ENCODE data around the gene PIEZO1. TPM values are rescaled to one million over a fixed set of nuclear protein-coding genes. Genes with fewer than 3 reads are reported as not detected.

The PIEZO1 gene
- total RNA-seq, 1 experiment from 2014 or later = 88.5 TPM

DNA sequence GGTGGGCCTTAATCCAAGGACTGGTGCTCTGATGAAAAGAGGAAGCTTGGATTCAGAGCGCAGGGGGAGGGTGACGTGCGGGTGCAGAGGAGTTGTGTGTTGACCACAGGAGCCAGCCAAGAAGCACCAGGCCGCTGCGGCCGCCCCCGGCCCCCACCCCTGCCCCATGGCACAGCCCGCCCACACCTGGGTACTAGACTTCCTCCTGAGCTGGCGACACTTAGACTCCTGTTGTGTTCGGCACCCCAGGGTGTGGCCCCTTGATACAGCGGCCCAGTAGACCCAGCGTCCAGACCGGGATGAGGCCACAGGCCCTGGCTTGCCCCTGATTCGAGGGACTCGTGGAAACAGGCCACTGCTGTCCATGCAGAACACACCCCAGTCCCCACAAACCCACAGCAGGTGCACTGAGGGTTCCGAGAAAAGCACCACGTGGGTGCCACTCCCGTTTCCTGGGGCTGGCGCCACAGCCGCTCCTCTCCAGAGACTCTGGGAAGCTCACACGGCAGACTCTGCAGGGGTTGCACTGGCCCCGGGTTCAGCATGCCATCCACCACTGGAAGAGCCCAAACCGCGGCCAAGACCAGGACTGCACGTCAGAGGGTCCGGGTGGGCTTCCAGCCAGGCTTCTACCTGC is 93.0 kb downstream of the PIEZO1 start:
- DNase-seq = no peak
- H3K27me3 ChIP-seq = no peaks in the 10 kb centered on the region
- no peaks in the 10 kb centered on the region for H3K9me3 ChIP-seq
- H3K36me3 ChIP-seq = no peaks in the 10 kb centered on the region
- no peak overlapping the region for H3K4me3 ChIP-seq

DNA sequence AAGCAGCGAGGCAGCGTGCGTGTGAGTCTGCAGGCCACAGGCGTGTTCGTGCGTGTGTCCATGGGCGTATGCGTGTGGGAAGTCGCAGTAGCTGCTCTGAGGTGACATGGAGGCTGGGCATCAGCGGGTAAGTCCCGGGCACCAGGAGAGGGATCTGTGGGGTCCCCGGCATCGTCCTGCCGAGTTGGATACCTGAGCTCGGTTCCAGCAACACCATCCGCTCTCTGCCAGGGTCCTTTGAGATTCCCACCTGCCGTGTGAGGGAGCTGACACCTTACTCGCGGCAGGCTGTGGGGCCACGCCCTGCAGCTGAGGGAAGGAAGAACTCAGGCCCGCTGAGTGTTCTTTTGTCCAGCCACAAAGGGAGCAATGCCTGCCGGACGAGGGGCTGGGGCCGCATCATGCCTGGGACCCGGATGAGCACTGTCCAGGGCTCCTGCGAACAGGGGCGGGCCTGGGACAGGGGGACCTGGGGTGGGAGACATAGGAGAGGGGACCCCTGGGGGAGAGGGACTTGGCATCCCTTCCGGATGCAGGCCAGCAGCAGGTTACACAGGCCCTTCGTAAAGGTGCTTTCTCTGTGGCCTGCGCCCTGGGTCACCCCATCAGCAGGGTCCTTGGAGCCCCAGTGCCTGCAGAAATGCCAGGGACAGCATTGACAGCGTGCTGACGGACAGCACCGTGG is 93.7 kb downstream of the PIEZO1 start:
- Histone ChIP-seq H3K27me3 (no peaks in the 10 kb centered on the region), H3K9me3 (no peaks in the 10 kb centered on the region), H3K4me3 (no peak overlapping the region), H3K36me3 (no peaks in the 10 kb centered on the region)
- DNase-seq = no peak

DNA sequence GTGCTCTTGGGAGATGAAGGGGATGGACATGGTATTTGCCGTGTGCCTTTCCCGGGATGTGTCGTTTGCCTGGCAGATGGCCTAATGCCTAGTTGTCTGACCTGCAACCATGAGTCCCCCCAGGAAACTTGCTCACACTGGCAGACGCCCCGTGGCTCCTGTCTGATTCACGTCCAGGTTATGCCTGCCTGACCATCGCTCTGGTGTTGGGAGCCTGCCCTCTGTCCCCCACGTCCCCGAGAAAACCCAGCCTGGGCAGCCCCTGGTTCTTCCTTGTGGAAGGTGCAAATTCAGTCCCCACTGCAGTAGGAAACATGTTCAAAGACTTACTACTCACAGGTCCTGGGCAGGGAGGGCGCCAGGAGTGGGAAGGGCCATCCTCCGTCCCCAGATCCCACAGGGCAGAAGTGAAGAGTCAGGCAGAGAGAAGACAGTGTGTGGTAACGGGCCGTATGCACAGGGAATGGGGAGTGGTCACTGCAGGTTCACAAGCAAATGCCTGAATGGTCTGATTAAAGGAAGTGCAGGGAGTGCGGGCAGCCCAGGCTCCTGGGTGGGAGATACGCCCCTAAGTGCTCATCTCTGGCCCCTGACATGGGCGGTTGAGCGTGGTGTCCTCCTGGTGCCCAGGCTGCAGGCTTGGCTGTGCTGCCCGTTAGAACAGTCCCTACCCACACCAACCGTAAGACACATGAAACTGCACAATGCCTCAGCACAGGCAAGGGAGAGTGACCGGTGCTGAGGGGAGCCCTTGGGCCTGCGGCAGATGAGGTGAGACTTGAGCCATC is 94.5 kb downstream of the PIEZO1 start:
- Histone ChIP-seq H3K4me3 (no peak overlapping the region), H3K27me3 (no peaks in the 10 kb centered on the region), H3K36me3 (no peaks in the 10 kb centered on the region), H3K9me3 (no peaks in the 10 kb centered on the region)
- DNase-seq = no peak

DNA sequence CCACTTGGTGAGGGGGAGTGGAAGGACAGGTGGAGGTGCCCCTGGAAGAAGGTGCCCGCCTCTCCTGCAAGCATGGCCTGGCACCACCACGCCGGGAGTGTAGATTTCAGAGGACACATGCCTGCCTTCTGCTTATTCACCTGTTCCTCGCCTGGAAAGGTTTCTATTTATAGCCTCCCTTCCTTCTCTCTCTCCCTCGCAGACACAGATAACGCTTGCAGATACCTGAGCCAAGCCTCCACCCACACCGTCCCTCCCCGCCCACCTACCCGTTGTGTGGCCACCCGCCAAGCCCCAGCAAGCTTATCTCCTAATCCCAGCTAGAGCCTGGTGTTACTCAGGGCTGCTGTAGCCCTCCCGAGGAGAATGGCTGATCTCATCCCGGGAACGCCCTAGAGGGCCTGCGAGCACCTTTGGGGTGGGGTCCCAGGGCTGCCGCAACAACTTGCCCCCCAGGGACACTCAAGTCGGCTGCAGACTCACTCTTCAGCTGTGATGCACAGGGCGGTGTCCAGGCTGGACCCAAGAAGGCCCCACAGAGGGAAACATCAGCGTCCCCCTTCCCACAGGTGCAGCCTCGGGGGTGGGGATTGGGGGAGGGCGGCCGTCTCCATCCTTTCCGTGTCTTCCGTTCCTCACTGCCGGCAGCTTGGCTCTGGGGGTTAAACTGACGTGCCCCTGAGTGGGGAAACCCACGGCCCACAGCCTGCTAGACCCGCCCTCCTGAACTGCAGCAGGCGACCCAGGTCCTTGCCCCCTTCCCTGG is 96.8 kb downstream of the PIEZO1 start:
- no peaks in the 10 kb centered on the region for H3K27me3 ChIP-seq
- H3K36me3 ChIP-seq = no peaks in the 10 kb centered on the region
- DNase-seq = no peak
- no peaks in the 10 kb centered on the region for H3K9me3 ChIP-seq
- H3K4me3 ChIP-seq = no peak overlapping the region

DNA sequence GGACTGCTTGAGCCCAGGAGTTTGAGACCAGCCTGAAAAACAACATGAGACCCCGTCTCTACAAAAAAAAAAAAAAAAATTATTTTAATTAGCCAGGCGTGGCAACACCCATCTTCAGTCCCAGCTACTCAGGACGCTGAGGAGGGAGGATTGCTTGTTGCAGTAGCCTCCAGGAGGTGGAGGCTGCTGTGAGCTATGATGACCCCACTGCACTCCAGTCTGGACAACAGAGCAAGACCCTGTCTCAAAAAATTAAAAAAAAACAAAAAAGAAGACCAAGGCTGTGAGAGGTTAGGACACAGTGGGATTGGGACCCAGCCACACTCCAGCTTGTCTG is 97.4 kb downstream of the PIEZO1 start:
- DNase-seq = no peak
- Histone ChIP-seq H3K36me3 (no peaks in the 10 kb centered on the region), H3K27me3 (no peaks in the 10 kb centered on the region), H3K9me3 (no peaks in the 10 kb centered on the region), H3K4me3 (no peak overlapping the region)

DNA sequence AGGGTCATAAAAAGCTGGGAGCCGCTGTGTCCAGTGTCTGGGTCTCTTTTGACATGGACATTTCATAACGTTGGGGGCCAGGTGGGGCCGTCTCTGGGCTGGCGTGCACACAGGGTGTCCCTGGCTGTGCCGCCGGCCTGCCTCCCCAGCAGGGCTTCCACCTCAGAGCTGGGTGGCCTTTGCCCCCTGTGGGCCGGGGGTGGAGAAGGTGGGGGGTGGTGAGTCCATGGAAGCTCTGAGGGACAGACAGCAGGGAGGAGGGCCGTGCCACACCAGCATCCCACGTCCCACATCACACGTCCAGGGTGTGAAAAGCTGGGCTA is 97.8 kb downstream of the PIEZO1 start:
- Histone ChIP-seq H3K9me3 (no peaks in the 10 kb centered on the region), H3K27me3 (no peaks in the 10 kb centered on the region), H3K4me3 (no peak overlapping the region), H3K36me3 (no peaks in the 10 kb centered on the region)
- no peak for DNase-seq

DNA sequence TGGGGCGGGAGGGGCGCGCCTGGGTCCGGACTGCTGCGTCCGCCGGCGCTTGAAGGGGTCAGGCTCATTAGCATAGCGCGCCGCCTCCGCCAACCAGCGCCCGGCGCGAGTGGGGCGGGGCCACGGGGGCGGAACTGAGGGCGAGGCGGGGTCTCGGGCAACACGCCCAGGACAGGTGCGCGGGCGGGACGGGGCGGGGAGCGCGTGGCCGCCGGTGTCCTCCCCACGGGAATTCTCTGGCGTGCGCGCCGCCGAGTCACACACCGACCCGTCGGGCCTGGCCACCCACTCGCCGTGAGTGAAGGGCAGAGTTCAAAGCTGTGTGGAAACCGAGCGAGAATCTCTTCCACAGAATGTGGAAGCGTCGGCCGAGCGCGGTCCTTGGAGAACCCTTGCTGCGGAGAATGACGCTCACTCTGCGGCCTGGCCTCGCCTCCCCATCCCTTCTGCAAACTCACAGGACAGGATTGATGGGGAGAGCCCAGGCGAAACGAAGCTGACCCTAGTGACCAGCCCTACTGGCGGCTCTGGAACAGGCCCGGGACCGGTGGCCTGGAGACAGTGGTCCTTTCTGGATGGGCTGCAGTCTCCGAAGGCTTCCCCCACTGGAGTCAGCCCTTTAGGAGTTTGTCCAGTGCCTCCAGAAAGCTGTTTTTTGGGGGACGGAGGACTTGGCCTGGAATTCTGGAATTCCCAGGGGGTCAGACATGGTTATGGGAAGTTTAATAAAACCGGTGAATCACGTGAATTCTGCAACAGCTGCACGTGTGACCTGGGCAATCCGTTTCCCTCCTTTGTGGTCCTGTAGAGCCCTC is 98.4 kb downstream of the PIEZO1 start, which contains the start of gene SNAI3:
Gene SNAI3, minus strand, starts transcription at position 69 of the 815 bp plus-strand sequence. CDS start 101 bp downstream, outside the sequence.
- Histone ChIP-seq H3K27me3 (no peaks in the 10 kb centered on the region), H3K4me3 (peak within 1 kb of the TSS; percentile 33), H3K9me3 (no peaks in the 10 kb centered on the region), H3K36me3 (no peaks in the 10 kb centered on the region)
- DNase-seq = peak; percentile 57

DNA sequence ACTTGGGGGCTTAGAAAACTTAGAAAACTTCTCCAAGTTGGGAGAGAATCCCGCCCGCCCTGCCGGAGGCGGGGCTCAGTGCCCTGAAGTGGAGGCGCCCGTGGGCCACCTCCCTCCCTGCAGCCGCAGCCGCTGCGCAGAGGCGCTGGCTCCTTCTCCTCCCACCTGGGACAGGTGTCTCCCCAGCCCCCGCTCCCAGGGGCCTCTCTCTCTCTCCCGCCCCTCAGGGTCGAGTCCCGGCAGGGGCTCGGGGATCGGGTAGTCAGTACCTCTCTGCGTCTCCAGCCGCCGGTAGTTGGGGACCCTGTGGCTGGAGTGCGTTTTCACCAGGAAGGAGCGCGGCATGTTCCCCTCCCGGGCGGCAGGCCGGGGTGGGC is 99.0 kb downstream of the PIEZO1 start:
- H3K9me3 ChIP-seq = no peaks in the 10 kb centered on the region
- no peaks in the 10 kb centered on the region for H3K27me3 ChIP-seq
- no peaks in the 10 kb centered on the region for H3K36me3 ChIP-seq
- no peak for DNase-seq
- peak overlapping the region; percentile 33 for H3K4me3 ChIP-seq

DNA sequence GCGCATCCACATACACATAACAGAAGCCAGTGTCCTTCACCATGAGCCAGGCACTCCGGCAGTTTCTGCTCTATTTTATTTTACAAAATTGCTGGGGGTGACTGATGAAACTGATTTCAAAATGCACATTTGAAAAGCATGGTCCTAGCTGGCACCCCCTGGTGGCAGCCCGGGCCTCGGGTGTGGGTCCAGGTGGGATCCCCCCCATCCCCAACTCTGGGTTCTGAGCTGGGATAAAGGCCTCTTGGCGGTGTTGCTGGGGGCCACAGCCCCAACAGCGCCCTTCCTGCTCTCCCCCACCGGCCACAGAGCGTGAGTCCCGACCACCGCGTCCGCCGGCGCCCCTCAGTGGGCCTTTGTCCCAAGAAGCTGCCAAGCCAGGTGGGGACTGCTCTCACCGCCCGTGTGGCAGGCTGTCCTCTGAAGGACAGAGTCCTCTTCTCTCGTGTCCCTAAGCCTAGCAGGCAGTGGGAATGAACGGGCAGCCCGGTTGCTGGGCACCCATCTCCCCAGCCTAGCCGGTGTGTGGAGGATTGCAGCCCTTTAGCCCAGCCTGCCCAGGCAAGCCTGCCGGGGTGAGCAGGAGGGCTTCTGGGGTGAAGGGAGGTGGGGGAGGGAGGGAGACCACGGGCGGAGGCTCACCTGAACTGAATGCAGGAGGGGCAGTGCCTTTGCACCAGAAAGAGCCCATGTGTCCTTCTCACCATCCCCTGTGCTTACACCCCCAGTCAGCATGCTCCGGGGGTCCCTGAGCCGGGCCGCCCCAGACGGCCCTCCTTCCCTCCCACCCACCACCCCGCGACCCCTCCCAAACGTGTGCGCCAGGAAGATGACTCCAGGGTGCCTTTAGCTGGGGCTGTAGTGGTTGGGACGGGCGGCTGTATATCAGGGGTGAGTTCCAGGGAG is 99.6 kb downstream of the PIEZO1 start:
- DNase-seq = no peak
- Histone ChIP-seq H3K9me3 (no peaks in the 10 kb centered on the region), H3K36me3 (no peaks in the 10 kb centered on the region), H3K4me3 (no peak overlapping the region), H3K27me3 (no peaks in the 10 kb centered on the region)

DNA sequence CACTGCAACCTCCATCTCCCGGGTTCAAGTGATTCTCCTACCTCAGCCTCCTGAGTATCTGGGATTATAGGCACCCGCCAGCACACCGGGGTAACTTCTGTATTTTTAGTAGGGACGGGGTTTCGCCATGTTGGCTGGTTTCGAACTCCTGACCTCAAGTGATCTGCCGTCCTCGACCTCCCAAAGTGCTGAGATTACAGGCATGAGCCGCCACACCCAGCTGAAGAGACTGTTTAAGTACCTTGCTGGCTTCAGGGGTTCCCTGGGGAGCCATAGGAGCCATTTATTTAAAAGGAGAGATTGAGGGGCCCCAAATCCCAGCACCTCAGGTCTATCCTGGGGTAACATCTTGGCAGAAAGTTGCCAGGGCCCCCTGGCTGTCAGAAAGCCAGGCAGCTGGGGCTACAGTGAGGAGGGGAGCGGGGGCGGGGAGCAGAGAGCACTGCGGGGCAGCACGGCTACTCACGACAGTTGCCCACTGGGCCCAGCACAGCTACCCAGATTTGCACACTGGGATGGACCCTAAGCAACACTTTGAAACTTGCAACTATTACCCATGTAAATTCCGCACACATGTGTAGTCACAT is 100.4 kb downstream of the PIEZO1 start:
- DNase-seq = no peak
- Histone ChIP-seq H3K27me3 (no peaks in the 10 kb centered on the region), H3K4me3 (no peak overlapping the region), H3K9me3 (no peaks in the 10 kb centered on the region), H3K36me3 (no peaks in the 10 kb centered on the region)

DNA sequence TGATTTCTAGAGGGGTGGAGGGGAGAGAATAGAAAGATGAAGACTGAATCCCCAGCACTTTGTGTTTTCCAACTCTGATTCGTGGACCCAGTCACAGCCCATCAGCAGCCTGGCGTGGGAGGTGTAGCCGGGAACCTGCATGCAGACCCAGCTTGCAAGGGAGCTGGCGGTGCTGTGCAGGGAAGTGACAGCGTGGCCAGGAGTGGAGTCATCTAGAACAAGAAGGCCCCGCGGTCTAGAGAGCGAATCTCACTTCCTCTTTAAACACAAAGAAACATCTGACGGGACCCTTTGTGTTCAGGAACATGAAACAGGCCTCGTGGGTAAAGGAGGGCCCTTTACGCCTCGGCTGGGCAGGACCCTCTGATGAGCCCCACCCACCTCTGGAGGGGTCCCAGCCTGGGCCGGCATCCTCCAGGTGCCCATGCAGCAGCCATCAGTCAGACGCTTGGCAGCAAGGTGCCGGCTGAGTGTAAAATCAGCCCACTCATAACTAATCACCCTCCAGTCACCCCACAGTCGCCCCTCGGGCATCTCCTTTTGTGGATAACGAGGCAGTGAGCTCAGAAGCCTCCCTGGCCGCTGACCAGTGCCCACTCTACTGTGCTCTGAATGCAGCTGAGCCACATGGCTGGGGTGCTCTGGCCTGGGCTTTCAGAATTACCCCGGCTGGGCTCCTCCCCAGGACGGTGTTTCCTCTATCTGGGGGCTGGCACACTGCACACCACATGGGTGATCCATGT is 103.1 kb downstream of the PIEZO1 start:
- no peaks in the 10 kb centered on the region for H3K36me3 ChIP-seq
- peak; percentile 24 for DNase-seq
- no peaks in the 10 kb centered on the region for H3K9me3 ChIP-seq
- H3K4me3 ChIP-seq = no peak overlapping the region
- no peaks in the 10 kb centered on the region for H3K27me3 ChIP-seq

DNA sequence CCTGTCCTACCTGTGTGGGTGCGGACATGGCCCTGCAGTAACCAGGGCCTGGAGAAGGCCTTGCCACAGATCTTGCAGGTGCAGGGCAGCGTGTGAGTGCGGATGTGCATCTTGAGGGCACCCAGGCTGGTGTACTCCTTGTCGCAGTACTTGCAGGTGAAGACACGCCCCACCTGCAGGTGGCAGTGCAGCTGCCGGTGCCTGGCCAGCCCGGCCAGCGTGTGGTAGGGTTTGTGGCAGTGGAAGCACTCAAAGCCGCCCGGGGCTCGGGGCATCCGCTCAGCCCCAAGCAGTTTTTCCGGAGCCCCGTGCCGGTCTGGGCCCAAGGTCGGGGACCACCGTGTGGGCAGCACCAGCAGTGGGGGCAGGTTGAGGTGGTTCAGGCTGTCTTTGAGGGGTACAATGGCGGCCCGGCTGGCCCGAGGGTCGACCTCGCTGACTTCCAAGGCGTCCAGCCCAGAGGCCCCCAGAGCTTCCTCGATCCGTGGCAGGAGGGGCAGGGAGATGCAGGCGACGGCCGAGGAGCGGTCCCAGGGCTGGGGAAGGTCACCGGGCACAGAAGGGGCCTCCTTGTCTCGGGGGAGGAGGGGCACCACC is 103.8 kb downstream of the PIEZO1 start:
- Histone ChIP-seq H3K9me3 (no peaks in the 10 kb centered on the region), H3K27me3 (no peaks in the 10 kb centered on the region), H3K4me3 (no peak overlapping the region), H3K36me3 (no peaks in the 10 kb centered on the region)
- DNase-seq = no peak

DNA sequence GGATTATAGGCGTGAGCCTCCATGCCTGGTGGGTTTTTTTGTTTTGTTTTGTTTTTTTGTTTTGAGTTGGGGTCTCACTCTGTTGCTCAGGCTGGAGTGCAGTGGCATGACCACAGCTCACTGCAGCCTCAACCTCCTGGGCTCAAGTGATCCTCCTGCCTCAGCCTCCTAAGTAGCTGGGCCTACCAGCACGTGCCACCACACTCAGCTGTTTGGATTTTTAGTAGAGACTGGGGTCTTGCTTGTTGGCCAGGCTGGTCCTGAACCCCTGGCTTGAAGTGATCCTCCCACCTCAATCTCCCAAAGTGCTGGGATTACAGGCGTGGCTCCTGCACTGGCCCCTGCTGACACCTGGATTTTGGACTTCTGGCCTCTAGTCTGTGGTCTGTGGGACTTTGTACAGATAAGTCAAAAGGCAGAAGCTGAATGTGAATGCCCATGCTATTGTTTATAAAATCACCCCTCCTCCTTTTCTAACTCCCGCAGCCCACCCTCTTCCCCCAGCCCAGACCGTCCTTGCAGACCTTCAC is 104.4 kb downstream of the PIEZO1 start:
- no peak for DNase-seq
- H3K4me3 ChIP-seq = no peak overlapping the region
- H3K27me3 ChIP-seq = no peaks in the 10 kb centered on the region
- no peaks in the 10 kb centered on the region for H3K9me3 ChIP-seq
- no peaks in the 10 kb centered on the region for H3K36me3 ChIP-seq

Measured in MG63 (cell line).